ENCODE measurements around the gene HM13. TPM values are rescaled to one million over a fixed set of nuclear protein-coding genes. Genes with fewer than 3 reads are reported as not detected.

HM13 gene
- total and polyA plus RNA-seq, 2 of the 4 experiments (the other 2 are of a cell fraction), result 53.2 to 203 TPM

- no peak for TF ChIP-seq RCOR1 (IDR thresholded peaks at IDR 0.05; ENCODE audit: insufficient replicate concordance, low read length)
Measured at GRCh38 chr20:31547720-31548298, 33.6 kb downstream of the HM13 start (continued).

GRCh38 chr20:31548820-31549512 lies 34.7 kb downstream of the HM13 start:
- intact Hi-C loops (cut with micrococcal nuclease) (no loop called here), in situ Hi-C loops (cut with MboI; ENCODE audit: low sequenced_read_pairs) (no loop called here), dilution Hi-C loops (cut with HindIII; ENCODE audit: low sequenced_read_pairs, unreplicated experiment) (no loop called here)
- BruUV-seq (replicated peaks), result no TSS peak
- Histone ChIP-seq H3K27me3 (ENCODE audit: control insufficient read depth, insufficient read depth, low read length) (no peaks in the 10 kb centered on the region), H2BK120ac (ENCODE audit: low read depth, low read length) (no peak overlapping the region), H2BK20ac (ENCODE audit: low read depth, low read length) (no peak overlapping the region), H3K23ac (ENCODE audit: low read depth, low read length) (0 out of 2 replicates have a peak overlapping the region, but pooled peaks have one; percentile 11), H2BK15ac (ENCODE audit: low read depth, low read length) (no peak overlapping the region), H4K5ac (ENCODE audit: low read depth, low read length) (no peak overlapping the region), H3K9ac (ENCODE audit: low read depth, low read length) (no peak overlapping the region), H3K36me3 (ENCODE audit: control insufficient read depth, insufficient read depth, low read length) (peaks cover 54% of the 10 kb centered on the region), H3K4ac (ENCODE audit: low read depth, low read length) (peak overlapping the region; percentile 13; the same call in 1 of the 2 replicates), H4K20me1 (ENCODE audit: insufficient read depth, low read length) (0 out of 2 replicates have a peak, but pooled peaks cover 7% of the 10 kb centered on the region), H3K56ac (ENCODE audit: extremely low read depth, insufficient read depth, low read length) (no peak overlapping the region), H3K79me1 (ENCODE audit: low read depth in 1 of 2, low read length in 2 of 2) (peaks cover 35 to 67% of the 10 kb centered on the region in 2 experiments), H3K4me2 (ENCODE audit: low read depth, low read length) (no peak overlapping the region), H3K27ac (ENCODE audit: insufficient read depth, low read length) (no peak overlapping the region), H3K9me3 (ENCODE audit: control insufficient read depth, insufficient read depth, low read length) (no peaks in the 10 kb centered on the region), H2AK9ac (replicated peaks; ENCODE audit: low read depth, low read length, poor library complexity) (peak overlapping the region; percentile 68), H3K14ac (replicated peaks; ENCODE audit: low read depth, low read length) (no peak overlapping the region; the same call in 1 of the 2 replicates), H3K4me1 (ENCODE audit: control insufficient read depth, insufficient read depth, low read length) (peaks cover 6% of the 10 kb centered on the region), H3K18ac (ENCODE audit: low read depth, low read length) (no peak overlapping the region), H3K9me1 (ENCODE audit: insufficient read depth, low read length) (peaks cover 15% of the 10 kb centered on the region), H3K4me3 (ENCODE audit: insufficient read depth, low read depth, low read length) (no peak overlapping the region), H4K8ac (ENCODE audit: low read depth in 2 of 2, low read length in 2 of 2) (no peak overlapping the region; a peak in 1 of 4 replicates), H2AFZ (replicated peaks; ENCODE audit: low read length, poor library complexity) (no peak overlapping the region), H2BK5ac (ENCODE audit: low read depth, low read length, poor library complexity, severe bottlenecking) (peak overlapping the region; percentile 4), H4K91ac (ENCODE audit: insufficient read depth, low read depth, low read length) (no peak overlapping the region; the same call in 1 of the 2 replicates), H2AK5ac (ENCODE audit: low read depth, low read length) (peak overlapping the region; percentile 19; the same call in 1 of the 2 replicates)
- ATAC-seq (ENCODE audit: low read depth), result no peak
- WGBS, 2 experiments (ENCODE audit: extremely low coverage in 2 of 2, insufficient read length in 1 of 2), result 100% methylated on average over 2 of the region's 11 CpGs; no CpG with 5 or more reads in 1 of the 2 experiments
- ChIA-PET CTCF (interaction anchor here (1.0 to 1.5 kb wide), 2 partner anchors 8 to 64 kb away, joined by 4 to 5 read pairs; no protein-coding TSS in a partner anchor), POLR2A (ENCODE audit: unreplicated experiment) (interaction anchor here (0.5 kb wide), 1 partner anchor 1160 kb away, joined by 4 read pairs; no protein-coding TSS in a partner anchor)
- DNase-seq, result no peak
- no peak for TF ChIP-seq FOS (IDR thresholded peaks at IDR 0.05; ENCODE audit: low read depth, low read length)
- no peak for TF ChIP-seq CTCF (conservative IDR thresholded peaks at IDR 0.05; ENCODE audit: low read depth, low read length)
- no peak for TF ChIP-seq CHD1 (IDR thresholded peaks at IDR 0.05; ENCODE audit: low read depth, low read length)
- no peak for TF ChIP-seq USF2 (IDR thresholded peaks at IDR 0.05; ENCODE audit: low read depth, low read length)
- TF ChIP-seq POLR2A (IDR thresholded peaks at IDR 0.05; ENCODE audit: low read depth, low read length), result no peak
- TF ChIP-seq NFE2L2 (IDR thresholded peaks at IDR 0.05; ENCODE audit: low read depth, low read length), result no peak
- no peak for TF ChIP-seq BHLHE40 (IDR thresholded peaks at IDR 0.05; ENCODE audit: low read depth, low read length)
- no peak for TF ChIP-seq RFX5 (IDR thresholded peaks at IDR 0.05; ENCODE audit: low read depth, low read length)
- TF ChIP-seq RAD21 (IDR thresholded peaks at IDR 0.05; ENCODE audit: low read length), result no peak
- no peak for TF ChIP-seq MAZ (IDR thresholded peaks at IDR 0.05; ENCODE audit: borderline replicate concordance, low read depth, low read length)
- no peak for TF ChIP-seq MAFK (IDR thresholded peaks at IDR 0.05; ENCODE audit: low read depth, low read length)
- TF ChIP-seq RCOR1 (IDR thresholded peaks at IDR 0.05; ENCODE audit: insufficient replicate concordance, low read length), result no peak
- no peak for TF ChIP-seq MXI1 (IDR thresholded peaks at IDR 0.05; ENCODE audit: borderline replicate concordance, low read depth, low read length)

Data from IMR-90 (cell line).